ENCODE results near the gene LHFPL3. TPM values are rescaled to one million over a fixed set of nuclear protein-coding genes. Genes with fewer than 3 reads are reported as not detected.

Gene LHFPL3
- total RNA-seq, 1 experiment from 2014 or later, result not detected

DNA sequence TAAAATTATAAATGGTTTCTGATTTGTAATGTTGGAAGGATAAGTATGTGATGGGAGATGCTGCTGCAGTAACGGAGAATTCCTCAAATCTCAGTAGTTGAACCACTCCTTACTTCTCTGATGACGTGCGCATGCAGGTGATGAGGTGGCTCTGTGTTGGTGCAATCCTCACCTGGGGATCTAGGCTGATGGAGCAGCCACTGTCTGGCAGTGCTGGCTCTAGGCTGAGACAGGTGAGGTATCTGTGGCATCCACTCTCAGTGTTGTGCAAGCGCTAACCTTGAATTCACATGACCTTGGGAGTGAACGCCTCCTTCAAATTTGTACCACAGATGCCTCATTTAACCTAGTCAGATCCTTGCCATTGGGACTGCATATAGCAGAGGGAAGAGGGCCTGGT, 35.0 kb downstream of the LHFPL3 start:
- POLR2A ChIA-PET (ENCODE audit: low non-redundant PET), result no interaction called here
- H3K27ac ChIP-seq (ENCODE audit: low read depth, low read length, poor library complexity, severe bottlenecking), result no peak overlapping the region
- H3K4me3 ChIP-seq (ENCODE audit: low read depth, low read length, poor library complexity, severe bottlenecking), result no peak overlapping the region
- H3K36me3 ChIP-seq (ENCODE audit: insufficient read depth, low read length, poor library complexity, severe bottlenecking), result no peaks in the 10 kb centered on the region
- H3K9me3 ChIP-seq (ENCODE audit: low read depth, low read length, poor library complexity, severe bottlenecking), result no peaks in the 10 kb centered on the region
- H3K4me1 ChIP-seq (ENCODE audit: insufficient read depth, low read length, poor library complexity, severe bottlenecking), result no peaks in the 10 kb centered on the region
- intact Hi-C loops (cut with micrococcal nuclease; ENCODE audit: unreplicated experiment), result no loop called here
- peaks cover 52% of the 10 kb centered on the region for H3K27me3 ChIP-seq (replicated peaks; ENCODE audit: insufficient read depth, low read depth, low read length, poor library complexity)
- no peak for TF ChIP-seq EZH2 (IDR thresholded peaks at IDR 0.05; ENCODE audit: borderline replicate concordance, low read depth, low read length, poor library complexity, severe bottlenecking)
- TF ChIP-seq CTCF (conservative IDR thresholded peaks at IDR 0.05; ENCODE audit: low read depth, low read length), result no peak
- DNase-seq (ENCODE audit: low spot score), result no peak
- BruUV-seq (replicated peaks), result no TSS peak
- CTCF ChIA-PET, result no interaction called here

DNA sequence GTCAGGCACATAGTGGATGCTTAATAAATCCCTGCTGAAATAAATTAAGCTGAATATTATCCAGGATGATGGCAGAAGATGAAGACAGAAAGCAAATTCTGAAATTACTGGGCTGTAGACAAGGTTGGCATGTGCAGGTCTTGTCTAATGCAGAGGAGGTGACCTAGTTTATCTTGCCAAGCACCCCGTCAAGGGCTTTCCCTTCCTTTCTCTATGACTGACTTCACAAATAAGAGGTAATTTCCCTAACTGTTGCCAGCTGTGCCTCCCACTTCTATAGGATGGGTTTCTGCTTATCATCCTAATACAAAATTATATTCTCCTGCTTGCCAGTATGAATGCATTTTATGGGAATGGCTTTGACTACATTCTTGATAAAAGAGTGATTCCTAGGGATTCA, 38.0 kb downstream of the LHFPL3 start:
- no peak for DNase-seq (ENCODE audit: low spot score)
- peaks cover 34% of the 10 kb centered on the region for H3K27me3 ChIP-seq (replicated peaks; ENCODE audit: insufficient read depth, low read depth, low read length, poor library complexity)
- ChIA-PET CTCF (no interaction called here), POLR2A (ENCODE audit: low non-redundant PET) (no interaction called here)
- no peak overlapping the region for H3K27ac ChIP-seq (ENCODE audit: low read depth, low read length, poor library complexity, severe bottlenecking)
- intact Hi-C loops (cut with micrococcal nuclease; ENCODE audit: unreplicated experiment), result no loop called here
- H3K9me3 ChIP-seq (ENCODE audit: low read depth, low read length, poor library complexity, severe bottlenecking), result no peaks in the 10 kb centered on the region
- H3K4me1 ChIP-seq (ENCODE audit: insufficient read depth, low read length, poor library complexity, severe bottlenecking), result no peaks in the 10 kb centered on the region
- no peak for TF ChIP-seq EZH2 (IDR thresholded peaks at IDR 0.05; ENCODE audit: borderline replicate concordance, low read depth, low read length, poor library complexity, severe bottlenecking)
- TF ChIP-seq CTCF (conservative IDR thresholded peaks at IDR 0.05; ENCODE audit: low read depth, low read length), result no peak
- no peak overlapping the region for H3K4me3 ChIP-seq (ENCODE audit: low read depth, low read length, poor library complexity, severe bottlenecking)
- BruUV-seq (replicated peaks), result no TSS peak
- H3K36me3 ChIP-seq (ENCODE audit: insufficient read depth, low read length, poor library complexity, severe bottlenecking), result no peaks in the 10 kb centered on the region

GRCh38 chr7:104367926-104368325, 39.5 kb downstream of the LHFPL3 start:
- Histone ChIP-seq H3K4me1 (ENCODE audit: insufficient read depth, low read length, poor library complexity, severe bottlenecking) (no peaks in the 10 kb centered on the region), H3K9me3 (ENCODE audit: low read depth, low read length, poor library complexity, severe bottlenecking) (no peaks in the 10 kb centered on the region), H3K27me3 (replicated peaks; ENCODE audit: insufficient read depth, low read depth, low read length, poor library complexity) (peaks cover 41% of the 10 kb centered on the region), H3K36me3 (ENCODE audit: insufficient read depth, low read length, poor library complexity, severe bottlenecking) (no peaks in the 10 kb centered on the region), H3K27ac (ENCODE audit: low read depth, low read length, poor library complexity, severe bottlenecking) (no peak overlapping the region), H3K4me3 (ENCODE audit: low read depth, low read length, poor library complexity, severe bottlenecking) (no peak overlapping the region)
- intact Hi-C loops (cut with micrococcal nuclease; ENCODE audit: unreplicated experiment), result no loop called here
- ChIA-PET CTCF (no interaction called here), POLR2A (ENCODE audit: low non-redundant PET) (no interaction called here)
- no peak for TF ChIP-seq EZH2 (IDR thresholded peaks at IDR 0.05; ENCODE audit: borderline replicate concordance, low read depth, low read length, poor library complexity, severe bottlenecking)
- no peak for TF ChIP-seq CTCF (conservative IDR thresholded peaks at IDR 0.05; ENCODE audit: low read depth, low read length)
- no peak for DNase-seq (ENCODE audit: low spot score)
- no TSS peak for BruUV-seq (replicated peaks)

All from A673 (cell line).